B cell (primary cell): ENCODE results near the gene MMP14. TPM values are rescaled to one million over a fixed set of nuclear protein-coding genes. Genes with fewer than 3 reads are reported as not detected.

Source experiments
- ATAC-seq: fragments of 200-7000 bp; cut with Tn5 transposase; one replicate; pipeline ENCODE4 v1.10.0; 2021; ENCODE audit warnings: low read depth, mild to moderate bottlenecking, moderate number of reproducible peaks, moderate library complexity
- CTCF ChIA-PET: fragments of 350-600 bp; sonication (Branson Sonifier 250); formaldehyde crosslinking; loops from one replicate; lab custom pipeline; 2021; ENCODE audit warnings: antibody characterized with exemption, inconsistent platforms; lab: Charles Lee
- POLR2A ChIA-PET: fragments of 350-600 bp; sonication (Branson Sonifier 250); formaldehyde crosslinking; loops from one replicate; lab custom pipeline; 2021; ENCODE audit warnings: antibody characterized with exemption; lab: Charles Lee
- DNase-seq: peaks from one replicate; pipeline ENCODE4 v3.0.0; 2013
- H2AFZ ChIP-seq: 2 replicates; pipeline ENCODE4 v1.6.1; 2012; ENCODE audit warnings: mild to moderate bottlenecking, low read depth, low read length; ENCODE audit not compliant: insufficient read depth, poor library complexity, severe bottlenecking
- H3K27ac ChIP-seq, 2 donors: 1 replicate in 1 of 2; 2 replicates in 1 of 2; pipeline ENCODE4 v1.5.1; 2012 to 2013; ENCODE audit warnings: low read length in 2 of 2, mild to moderate bottlenecking in 2 of 2, moderate library complexity in 1 of 2
- H3K27me3 ChIP-seq, 4 experiments: fragments of 200-600 bp in 1 of 4; sonication (generic) in 1 of 4; replicated peaks in 1 of 4; 1 replicate in 2 of 4; 2 replicates in 2 of 4; pipeline versions ENCODE4 v1.6.1 to v1.7.0; 2013 to 2016; ENCODE audit warnings: low read length in 3 of 4, mild to moderate bottlenecking in 2 of 4, mixed read lengths in 1 of 4, moderate library complexity in 1 of 4; ENCODE audit not compliant: insufficient read depth in 4 of 4, control insufficient read depth in 3 of 4; ENCODE audit errors: control extremely low read depth in 1 of 4
- H3K36me3 ChIP-seq, 2 experiments: replicated peaks in 1 of 2; 1 replicate in 1 of 2; 2 replicates in 1 of 2; pipeline versions ENCODE4 v1.6.1 to v1.7.1; 2013; ENCODE audit warnings: low read length in 1 of 2; ENCODE audit not compliant: insufficient read depth in 2 of 2, control insufficient read depth in 1 of 2; ENCODE audit errors: control extremely low read depth in 1 of 2, extremely low read depth in 1 of 2
- H3K4me1 ChIP-seq, 2 donors: fragments of 200-600 bp in 1 of 2; sonication (generic) in 1 of 2; 1 replicate in 1 of 2; 2 replicates in 1 of 2; pipeline versions ENCODE4 v1.5.1 to v1.6.1; 2013 to 2017; ENCODE audit warnings: low read length in 2 of 2; ENCODE audit not compliant: control insufficient read depth in 2 of 2, insufficient read depth in 2 of 2
- H3K4me2 ChIP-seq: replicated peaks from 2 replicates; pipeline ENCODE3; 2012; ENCODE audit warnings: mild to moderate bottlenecking, low read depth, low read length; ENCODE audit not compliant: poor library complexity, severe bottlenecking
- H3K4me3 ChIP-seq, 5 experiments: fragments of 200-600 bp in 1 of 5; sonication (generic) in 1 of 5; 1 replicate in 3 of 5; 2 replicates in 2 of 5; pipeline versions ENCODE4 v1.5.1 to v1.7.0; 2011 to 2016; ENCODE audit warnings: low read length in 4 of 5, mild to moderate bottlenecking in 4 of 5, low read depth in 2 of 5, control low read depth in 1 of 5, moderate library complexity in 1 of 5; ENCODE audit not compliant: insufficient read depth in 1 of 5; ENCODE audit errors: control extremely low read depth in 1 of 5, extremely low read depth in 1 of 5
- H3K79me2 ChIP-seq: fragments of 200-600 bp; sonication (generic); one replicate; pipeline ENCODE4 v1.6.0; 2016; ENCODE audit warnings: low read length; ENCODE audit not compliant: control insufficient read depth, insufficient read depth
- H3K9ac ChIP-seq: fragments of 200-600 bp; sonication (generic); 2 replicates; pipeline ENCODE4 v1.6.1; 2017; ENCODE audit warnings: mild to moderate bottlenecking, low read length, moderate library complexity
- H3K9me3 ChIP-seq, 3 donors: one replicate each; pipeline versions ENCODE4 v1.6.1 to v1.7.1; 2013; ENCODE audit warnings: low read length in 2 of 3; ENCODE audit not compliant: control insufficient read depth in 2 of 3, insufficient read depth in 1 of 3; ENCODE audit errors: control extremely low read depth in 1 of 3
- H4K20me1 ChIP-seq: 2 replicates; pipeline ENCODE4 v1.6.0; 2012; ENCODE audit warnings: mild to moderate bottlenecking, low read length; ENCODE audit not compliant: insufficient read depth, control insufficient read depth, poor library complexity, severe bottlenecking
- H3K27ac Mint-ChIP-seq: one replicate; pipeline ENCODE4 v1.8.0; 2021; ENCODE audit warnings: mixed read lengths
- H3K27me3 Mint-ChIP-seq: one replicate; pipeline ENCODE4 v1.8.0; 2021; ENCODE audit warnings: mixed read lengths
- H3K4me1 Mint-ChIP-seq: one replicate; pipeline ENCODE4 v1.8.0; 2021; ENCODE audit warnings: mixed read lengths
- H3K4me3 Mint-ChIP-seq: one replicate; pipeline ENCODE4 v1.8.0; 2021; ENCODE audit warnings: mixed read lengths
- H3K9me3 Mint-ChIP-seq: one replicate; pipeline ENCODE4 v1.8.0; 2022; ENCODE audit warnings: mixed read lengths; ENCODE audit not compliant: insufficient read depth
- CTCF ChIP-seq: fragments of 200-600 bp; IDR thresholded peaks from one replicate; pipeline ENCODE4 v1.8.0; 2022; ENCODE audit warnings: antibody characterized with exemption, mild to moderate bottlenecking
- EZH2 ChIP-seq: IDR thresholded peaks from 2 replicates; pipeline ENCODE4 v1.6.1; 2012; ENCODE audit warnings: borderline replicate concordance, low read depth, mild to moderate bottlenecking, moderate library complexity, low read length; ENCODE audit not compliant: insufficient read depth, poor library complexity, severe bottlenecking
- WGBS: methylation state at CpG from one replicate; pipeline ENCODE4 v1.1.5; 2013; ENCODE audit warnings: missing lambda C conversion rate; ENCODE audit not compliant: insufficient coverage; 5-methylcytosine and 5-hydroxymethylcytosine counted together
- intact Hi-C: fragments of 100-400 bp; cut with micrococcal nuclease; formaldehyde crosslinking; loops from one replicate; pipeline ENCODE4 v1.10.0; 2022
- polyA plus RNA-seq: library from polyadenylated mRNA; depleted of rRNA; stranded (reverse); fragments of >200 nt; gene quantifications from 2 replicates; pipeline ENCODE4 v1.2.3, GENCODE V29; 2012
- total RNA-seq, 2 donors: library from RNA; stranded (reverse); fragments of 120-200 nt in 1 of 2; gene quantifications; 1 replicate in 1 of 2; 2 replicates in 1 of 2; pipeline versions ENCODE4 v1.2.3 to v1.2.4, GENCODE V29; 2013 to 2022

The MMP14 gene
- total and polyA plus RNA-seq, 2 donors (not counting 1 experiment from before 2014, with no cell fraction given): 1.0 to 3.5 TPM

GRCh38 chr14:22886500-22887259, 50.3 kb downstream of the MMP14 start:
- no peaks in the 10 kb centered on the region for H3K9me3 Mint-ChIP-seq
- H3K4me2 ChIP-seq: peak overlapping the region; percentile 85
- peaks cover 55 to 83% of the 10 kb centered on the region in 2 donors for H3K4me1 ChIP-seq
- ATAC-seq: peak; percentile 62
- peak overlapping the region; percentile 99 for H3K27ac Mint-ChIP-seq
- peak overlapping the region; percentile 85 to 94 for H3K27ac ChIP-seq
- POLR2A ChIA-PET: interaction anchor here (0.5 to 5.3 kb wide), 15 partner anchors 13 to 1410 kb away, joined by 3 to 61 read pairs (median 4); partner anchors contain the start of genes ACIN1, C14orf119, LRP10 and OXA1L
- TF ChIP-seq EZH2: no peak
- TF ChIP-seq CTCF: peak; percentile 42
- H3K9me3 ChIP-seq: no peaks in the 10 kb centered on the region
- CTCF ChIA-PET: interaction anchor here (0.6 to 7.0 kb wide), 13 partner anchors 10 to 316 kb away, joined by 3 to 101 read pairs (median 4); partner anchors contain the start of genes AJUBA and LRP10
- 2% methylated on average over 77 of the region's 77 CpGs for WGBS
- peak overlapping the region; percentile 75 for H3K9ac ChIP-seq
- peak; percentile 89 for DNase-seq
- no peaks in the 10 kb centered on the region for H3K27me3 Mint-ChIP-seq
- H3K79me2 ChIP-seq: peaks cover 16% of the 10 kb centered on the region
- H3K4me3 ChIP-seq: peak overlapping the region; percentile 44 to 83 (median 67)
- peak overlapping the region; percentile 77 for H2AFZ ChIP-seq
- H4K20me1 ChIP-seq: no peaks in the 10 kb centered on the region
- peak overlapping the region; percentile 97 for H3K4me3 Mint-ChIP-seq
- H3K27me3 ChIP-seq: no peaks in the 10 kb centered on the region
- H3K36me3 ChIP-seq: no peaks in the 10 kb centered on the region
- H3K4me1 Mint-ChIP-seq: peaks cover 71% of the 10 kb centered on the region
- intact Hi-C loops: loop anchor here (1.0 to 5.0 kb wide), 4 partner anchors 33 to 416 kb away; partner anchors contain the start of genes DAD1, PPP1R3E and RBM23
